Dermis microvascular lymphatic vessel endothelial cell (primary cell): Measurements from ENCODE around the gene S100A11. TPM values are rescaled to one million over a fixed set of nuclear protein-coding genes. Genes with fewer than 3 reads are reported as not detected.

Source experiments
- DNase-seq, 2 donors: peaks; one replicate each; pipeline versions ENCODE4 v3.0.0 to v3.0.0-alpha.2; 2010; ENCODE audit warnings: low read depth in 2 of 2
- total RNA-seq: library from RNA; depleted of rRNA; stranded (reverse); fragments of >200 nt; gene quantifications from 2 replicates; pipeline ENCODE4 v1.2.1, GENCODE V29; 2014

The S100A11 gene
- total RNA-seq, 1 donor from 2014 or later: 17.1 TPM

DNA sequence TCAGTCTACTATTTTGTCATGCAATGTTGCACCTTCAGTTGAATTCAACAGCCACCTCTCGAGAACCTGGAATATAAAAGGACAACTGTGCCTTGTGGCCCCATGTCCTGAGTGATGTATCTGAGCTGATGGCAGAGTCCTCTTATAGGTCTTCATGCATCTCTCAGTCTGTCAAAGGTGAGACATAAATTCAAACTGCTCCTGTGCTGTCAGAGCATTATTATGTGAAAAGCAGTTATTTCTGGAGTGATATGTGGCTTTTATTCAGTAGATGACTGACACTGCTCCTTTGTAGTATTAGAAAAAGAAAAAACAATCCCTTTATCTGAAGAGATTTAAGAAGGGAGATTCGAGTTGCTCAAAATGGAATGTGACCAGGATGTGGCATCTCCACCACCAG is 51.5 kb downstream of the S100A11 start:
- no peak for DNase-seq

DNA sequence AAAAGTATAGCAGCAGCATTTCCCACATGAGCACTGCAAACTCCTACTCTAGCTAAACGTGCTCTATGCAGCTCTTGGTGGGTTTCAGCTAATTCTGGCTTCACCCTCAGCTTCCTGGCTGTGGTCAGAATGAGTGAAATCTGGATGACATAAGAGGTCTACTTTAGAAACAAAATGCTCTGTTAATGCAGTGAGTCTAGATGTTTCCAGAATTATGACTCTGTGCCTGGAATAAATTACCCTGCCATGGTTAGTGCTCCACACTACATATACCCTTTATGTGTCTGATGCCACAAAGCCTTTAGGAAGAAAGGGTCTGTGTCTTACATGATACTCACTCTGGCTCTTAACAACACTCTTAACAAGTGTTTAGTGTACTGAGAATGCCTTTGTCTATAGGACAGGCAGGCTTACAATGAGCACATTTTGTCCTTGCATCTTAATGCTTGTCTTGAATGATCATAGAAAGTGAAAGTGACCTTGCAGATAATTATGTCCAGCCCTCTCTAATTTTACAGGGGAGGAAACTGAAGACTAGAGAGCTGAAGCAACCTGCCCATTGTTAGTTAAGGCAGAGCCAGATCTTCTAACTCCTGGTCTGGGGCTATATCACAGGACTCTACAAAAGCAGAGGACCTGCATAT is 52.4 kb downstream of the S100A11 start:
- DNase-seq: no peak

Other genes with a start within 250 kb of the S100A11 start
- gene TDRKH, start 246.5 kb downstream of the S100A11 start, total RNA-seq: 4.2 and 4.4 TPM in 2 replicates
- gene LINGO4, start 231.6 kb downstream of the S100A11 start, total RNA-seq: not detected in 2 replicates
- not detected in 2 replicates for gene RORC, start 205.2 kb downstream of the S100A11 start, total RNA-seq
- 0.13 and 0.25 TPM in 2 replicates for gene C2CD4D, start 197.2 kb downstream of the S100A11 start, total RNA-seq
- gene THEM5, start 183.3 kb downstream of the S100A11 start, total RNA-seq: not detected in 2 replicates
- 6.9 and 8.3 TPM in 2 replicates for gene THEM4, start 127.5 kb downstream of the S100A11 start, total RNA-seq
- gene S100A10, start 43.1 kb downstream of the S100A11 start, total RNA-seq: 114 and 126 TPM in 2 replicates
- gene TCHHL1, start 52.1 kb upstream of the S100A11 start, total RNA-seq: not detected in 2 replicates
- gene TCHH, start 78.4 kb upstream of the S100A11 start, total RNA-seq: under 0.01 TPM in 2 replicates
- gene RPTN, start 122.2 kb upstream of the S100A11 start, total RNA-seq: not detected in 2 replicates
- gene HRNR, start 187.2 kb upstream of the S100A11 start, total RNA-seq: not detected in 2 replicates